Right lobe of liver (tissue), 6 donors: ENCODE results near the gene ETV3L. TPM values are rescaled to one million over a fixed set of nuclear protein-coding genes. Genes with fewer than 3 reads are reported as not detected.

Experiments
- ATAC-seq, 4 donors: fragments of 200-7000 bp; cut with Tn5 transposase; one replicate each; pipeline ENCODE4 v1.9.1; 2020; ENCODE audit warnings: mild to moderate bottlenecking in 4 of 4, moderate library complexity in 4 of 4
- DNase-seq, 3 donors: peaks; one replicate each; pipeline ENCODE4 v3.0.0-alpha.2; 2020
- H3K27ac ChIP-seq, 3 donors: fragments of 200-600 bp; one replicate each; pipeline ENCODE4 v1.8.0; 2022
- H3K27me3 ChIP-seq, 2 donors: fragments of 200-600 bp; one replicate each; pipeline ENCODE4 v1.8.0; 2022
- H3K36me3 ChIP-seq, 4 donors: fragments of 200-600 bp; sonication (generic) in 1 of 4; one replicate each; pipeline versions ENCODE4 v1.5.1 to v1.8.0; 2017 to 2022; ENCODE audit warnings: control low read depth in 1 of 4
- H3K4me1 ChIP-seq, 4 donors: fragments of 200-600 bp; sonication (generic) in 1 of 4; one replicate each; pipeline versions ENCODE4 v1.5.1 to v1.8.0; 2017 to 2022; ENCODE audit warnings: control low read depth in 1 of 4
- H3K4me3 ChIP-seq, 3 donors: fragments of 200-600 bp; one replicate each; pipeline ENCODE4 v1.8.0; 2022
- H3K9me3 ChIP-seq, 4 donors: fragments of 200-600 bp; sonication (generic) in 1 of 4; one replicate each; pipeline versions ENCODE4 v1.5.1 to v1.8.0; 2017 to 2022; ENCODE audit warnings: control low read depth in 1 of 4
- POLR2A ChIP-seq: fragments of 450-650 bp; IDR thresholded peaks from one replicate; pipeline ENCODE4 v1.6.1; 2017; ENCODE audit warnings: antibody characterized with exemption, mild to moderate bottlenecking
- WGBS: methylation state at CpG from one replicate; pipeline ENCODE4 v1.1.6; 2018; ENCODE audit warnings: low coverage, low lambda C conversion rate; ENCODE audit not compliant: insufficient coverage; ENCODE audit errors: missing lambda C conversion rate; 5-methylcytosine and 5-hydroxymethylcytosine counted together
- intact Hi-C, 2 donors: fragments of 100-400 bp; cut with DNase I; formaldehyde crosslinking; loops; one replicate each; pipeline versions ENCODE4 v1.11.2 to v1.14.1; 2022
- total RNA-seq, 6 experiments: library from RNA; depleted of rRNA in 2 of 6; stranded (reverse); fragments of >200 nt in 2 of 6; fragmentation: NEBNext Ultra II Directional in 3 of 6; extraction: Animal tissue kit (Norgen Biotek cat#: 25700) in 3 of 6; gene quantifications; one replicate each; pipeline versions ENCODE4 v1.1.0 to v1.2.4, GENCODE V29; 2016 to 2023
- TF ChIP-seq, protein P1 (sequence below), 4 donors: fragments of 200-600 bp in 3 of 4; fragments of 450-650 bp in 1 of 4; IDR thresholded peaks; one replicate each; pipeline versions ENCODE4 v1.5.1 to v1.8.0; 2016 to 2022; ENCODE audit warnings: antibody characterized with exemption in 4 of 4, mild to moderate bottlenecking in 2 of 4
- donor health status: DM: no; HTN: yes; CAD: no.
- donor health status: DM: no; HTN: no; CAD: no.
- donor health status: DM: no; HTN: no; CAD: no.
- donor health status: DM: no; HTN: yes; CAD: no.
- donor health status: DM: no; HTN: yes; CAD: no.

ETV3L gene
- total RNA-seq, 6 experiments from 2014 or later = not detected

DNA sequence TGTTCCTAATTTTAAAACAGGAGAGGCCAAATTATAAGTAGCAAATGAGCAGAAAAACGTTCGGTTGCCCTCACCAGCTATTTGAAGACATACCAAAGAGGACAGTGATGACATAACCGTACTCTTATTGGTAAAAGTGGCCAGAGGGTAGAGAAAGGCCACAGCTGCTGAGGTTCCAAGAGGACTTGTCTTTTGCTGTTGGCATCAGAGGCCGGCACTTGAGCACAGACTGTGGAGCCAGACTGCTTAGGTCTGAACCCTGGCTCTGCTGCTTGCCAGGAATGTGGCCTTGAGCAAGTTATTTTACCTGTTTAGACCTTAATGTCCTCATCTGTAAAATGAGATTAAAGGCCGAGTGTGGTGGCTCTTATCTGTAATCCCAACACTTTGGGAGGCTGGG, 14.9 kb downstream of the ETV3L start:
- ATAC-seq (no peak), DNase-seq (no peak)
- no peaks in the 10 kb centered on the region for H3K36me3 ChIP-seq
- no peak overlapping the region for H3K4me3 ChIP-seq
- intact Hi-C loops = no loop called here
- no peak for TF ChIP-seq POLR2A
- TF ChIP-seq, protein P1, sequence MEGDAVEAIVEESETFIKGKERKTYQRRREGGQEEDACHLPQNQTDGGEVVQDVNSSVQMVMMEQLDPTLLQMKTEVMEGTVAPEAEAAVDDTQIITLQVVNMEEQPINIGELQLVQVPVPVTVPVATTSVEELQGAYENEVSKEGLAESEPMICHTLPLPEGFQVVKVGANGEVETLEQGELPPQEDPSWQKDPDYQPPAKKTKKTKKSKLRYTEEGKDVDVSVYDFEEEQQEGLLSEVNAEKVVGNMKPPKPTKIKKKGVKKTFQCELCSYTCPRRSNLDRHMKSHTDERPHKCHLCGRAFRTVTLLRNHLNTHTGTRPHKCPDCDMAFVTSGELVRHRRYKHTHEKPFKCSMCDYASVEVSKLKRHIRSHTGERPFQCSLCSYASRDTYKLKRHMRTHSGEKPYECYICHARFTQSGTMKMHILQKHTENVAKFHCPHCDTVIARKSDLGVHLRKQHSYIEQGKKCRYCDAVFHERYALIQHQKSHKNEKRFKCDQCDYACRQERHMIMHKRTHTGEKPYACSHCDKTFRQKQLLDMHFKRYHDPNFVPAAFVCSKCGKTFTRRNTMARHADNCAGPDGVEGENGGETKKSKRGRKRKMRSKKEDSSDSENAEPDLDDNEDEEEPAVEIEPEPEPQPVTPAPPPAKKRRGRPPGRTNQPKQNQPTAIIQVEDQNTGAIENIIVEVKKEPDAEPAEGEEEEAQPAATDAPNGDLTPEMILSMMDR (IDR thresholded peaks at IDR 0.05) = no peak
- peaks cover 0 to 5% (median 0%) of the 10 kb centered on the region in 4 donors for H3K4me1 ChIP-seq
- no peaks in the 10 kb centered on the region for H3K9me3 ChIP-seq
- WGBS = 67% methylated on average over 5 of the region's 5 CpGs
- no peak overlapping the region for H3K27ac ChIP-seq
- H3K27me3 ChIP-seq = no peaks in the 10 kb centered on the region

GRCh38 chr1:157081707-157082106, 17.9 kb downstream of the ETV3L start:
- ATAC-seq (no peak), DNase-seq (no peak)
- Histone ChIP-seq H3K9me3 (no peaks in the 10 kb centered on the region), H3K4me1 (no peaks in the 10 kb centered on the region), H3K27me3 (no peaks in the 10 kb centered on the region), H3K4me3 (no peak overlapping the region), H3K36me3 (no peaks in the 10 kb centered on the region), H3K27ac (no peak overlapping the region)
- intact Hi-C loops = no loop called here
- TF ChIP-seq, protein P1 (IDR thresholded peaks at IDR 0.05) = no peak
- WGBS = 73% methylated on average over 5 of the region's 5 CpGs

- intact Hi-C loops = no loop called here
- TF ChIP-seq, protein P1 (IDR thresholded peaks at IDR 0.05) = no peak
- no peak for TF ChIP-seq POLR2A
- no peak for DNase-seq
These were observed 18.9 kb downstream of the ETV3L start for GRCh38 chr1:157080714-157081113.

GRCh38 chr1:157077394-157077793, 22.2 kb downstream of the ETV3L start:
- no peak for TF ChIP-seq POLR2A
- TF ChIP-seq, protein P1 (IDR thresholded peaks at IDR 0.05) = no peak
- Histone ChIP-seq H3K4me1 (peaks cover 0 to 5% (median 0%) of the 10 kb centered on the region in 4 donors), H3K27me3 (no peaks in the 10 kb centered on the region), H3K9me3 (no peaks in the 10 kb centered on the region), H3K36me3 (no peaks in the 10 kb centered on the region), H3K4me3 (no peak overlapping the region), H3K27ac (no peak overlapping the region)
- intact Hi-C loops = no loop called here
- no peak for ATAC-seq
- no peak for DNase-seq
- whole genome bisulfite sequencing = 90% methylated on average over 1 of the region's 1 CpG

More at GRCh38 chr1:157080714-157081113, 18.9 kb downstream of the ETV3L start:
- Histone ChIP-seq H3K27me3 (no peaks in the 10 kb centered on the region), H3K9me3 (no peaks in the 10 kb centered on the region), H3K4me1 (no peaks in the 10 kb centered on the region), H3K36me3 (no peaks in the 10 kb centered on the region), H3K27ac (no peak overlapping the region), H3K4me3 (no peak overlapping the region)
- ATAC-seq = no peak
- 62% methylated on average over 10 of the region's 10 CpGs for WGBS
